ENCODE measurements around the gene TGFBR3. TPM values are rescaled to one million over a fixed set of nuclear protein-coding genes. Genes with fewer than 3 reads are reported as not detected.

TGFBR3 gene
- total and polyA plus RNA-seq, 2 of the 4 experiments (the other 2 are of a cell fraction) = 3.0 to 11.3 TPM

DNA sequence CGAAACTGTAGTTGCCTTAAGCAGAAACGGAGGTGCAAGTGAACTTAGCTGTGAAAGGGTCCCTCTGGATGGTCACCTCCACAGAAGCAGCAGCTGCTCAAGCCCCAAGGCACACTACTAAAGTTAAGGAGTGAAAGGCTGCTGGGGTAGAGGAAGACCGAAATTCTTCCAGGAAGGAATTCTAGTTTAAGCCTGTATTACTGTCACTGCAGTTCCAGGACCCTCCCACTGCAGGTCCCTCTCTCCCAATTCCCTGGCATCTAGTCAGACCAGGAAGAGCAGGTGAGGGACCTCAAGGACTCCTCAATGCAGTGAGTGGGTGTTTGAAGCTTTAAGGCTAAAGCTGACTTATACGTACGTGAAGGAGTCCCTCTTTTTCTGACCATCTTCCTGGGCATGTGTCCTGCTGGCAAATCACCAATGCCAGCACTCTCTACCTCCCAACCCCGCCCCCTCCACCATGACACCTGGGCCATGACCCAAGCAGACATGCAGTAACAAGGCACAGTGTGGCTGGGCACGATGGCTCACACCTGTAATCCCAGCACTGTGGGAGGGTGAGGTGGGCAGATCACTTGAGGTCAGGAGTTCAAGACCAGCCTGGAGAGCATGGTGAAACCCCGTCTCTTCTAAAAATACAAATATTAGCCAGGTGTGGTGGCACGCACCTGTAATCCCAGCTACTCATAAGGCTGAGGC lies 57.2 kb downstream of the TGFBR3 start:
- TF ChIP-seq MXI1 (IDR thresholded peaks at IDR 0.05; ENCODE audit: borderline replicate concordance, low read depth, low read length) (no peak), NFE2L2 (IDR thresholded peaks at IDR 0.05; ENCODE audit: low read depth, low read length) (no peak), RCOR1 (IDR thresholded peaks at IDR 0.05; ENCODE audit: insufficient replicate concordance, low read length) (no peak), CHD1 (IDR thresholded peaks at IDR 0.05; ENCODE audit: low read depth, low read length) (no peak), SMC3 (IDR thresholded peaks at IDR 0.05; ENCODE audit: low read depth, low read length) (no peak), MAFK (IDR thresholded peaks at IDR 0.05; ENCODE audit: low read depth, low read length) (no peak), USF2 (IDR thresholded peaks at IDR 0.05; ENCODE audit: low read depth, low read length) (no peak), MAZ (IDR thresholded peaks at IDR 0.05; ENCODE audit: borderline replicate concordance, low read depth, low read length) (no peak), BHLHE40 (IDR thresholded peaks at IDR 0.05; ENCODE audit: low read depth, low read length) (no peak), CEBPB (IDR thresholded peaks at IDR 0.05; ENCODE audit: low read depth, low read length) (no peak), POLR2A (IDR thresholded peaks at IDR 0.05; ENCODE audit: low read depth, low read length) (no peak), RAD21 (IDR thresholded peaks at IDR 0.05; ENCODE audit: low read length) (no peak), FOS (IDR thresholded peaks at IDR 0.05; ENCODE audit: low read depth, low read length) (no peak), RFX5 (IDR thresholded peaks at IDR 0.05; ENCODE audit: low read depth, low read length) (no peak)
- TF ChIP-seq, protein P1, sequence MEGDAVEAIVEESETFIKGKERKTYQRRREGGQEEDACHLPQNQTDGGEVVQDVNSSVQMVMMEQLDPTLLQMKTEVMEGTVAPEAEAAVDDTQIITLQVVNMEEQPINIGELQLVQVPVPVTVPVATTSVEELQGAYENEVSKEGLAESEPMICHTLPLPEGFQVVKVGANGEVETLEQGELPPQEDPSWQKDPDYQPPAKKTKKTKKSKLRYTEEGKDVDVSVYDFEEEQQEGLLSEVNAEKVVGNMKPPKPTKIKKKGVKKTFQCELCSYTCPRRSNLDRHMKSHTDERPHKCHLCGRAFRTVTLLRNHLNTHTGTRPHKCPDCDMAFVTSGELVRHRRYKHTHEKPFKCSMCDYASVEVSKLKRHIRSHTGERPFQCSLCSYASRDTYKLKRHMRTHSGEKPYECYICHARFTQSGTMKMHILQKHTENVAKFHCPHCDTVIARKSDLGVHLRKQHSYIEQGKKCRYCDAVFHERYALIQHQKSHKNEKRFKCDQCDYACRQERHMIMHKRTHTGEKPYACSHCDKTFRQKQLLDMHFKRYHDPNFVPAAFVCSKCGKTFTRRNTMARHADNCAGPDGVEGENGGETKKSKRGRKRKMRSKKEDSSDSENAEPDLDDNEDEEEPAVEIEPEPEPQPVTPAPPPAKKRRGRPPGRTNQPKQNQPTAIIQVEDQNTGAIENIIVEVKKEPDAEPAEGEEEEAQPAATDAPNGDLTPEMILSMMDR (conservative IDR thresholded peaks at IDR 0.05; ENCODE audit: low read depth, low read length) = no peak
- TF ChIP-seq, protein P2, sequence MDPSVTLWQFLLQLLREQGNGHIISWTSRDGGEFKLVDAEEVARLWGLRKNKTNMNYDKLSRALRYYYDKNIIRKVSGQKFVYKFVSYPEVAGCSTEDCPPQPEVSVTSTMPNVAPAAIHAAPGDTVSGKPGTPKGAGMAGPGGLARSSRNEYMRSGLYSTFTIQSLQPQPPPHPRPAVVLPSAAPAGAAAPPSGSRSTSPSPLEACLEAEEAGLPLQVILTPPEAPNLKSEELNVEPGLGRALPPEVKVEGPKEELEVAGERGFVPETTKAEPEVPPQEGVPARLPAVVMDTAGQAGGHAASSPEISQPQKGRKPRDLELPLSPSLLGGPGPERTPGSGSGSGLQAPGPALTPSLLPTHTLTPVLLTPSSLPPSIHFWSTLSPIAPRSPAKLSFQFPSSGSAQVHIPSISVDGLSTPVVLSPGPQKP (IDR thresholded peaks at IDR 0.05; ENCODE audit: borderline replicate concordance, low read depth, low read length) = no peak
- DNase-seq (no peak), ATAC-seq (ENCODE audit: low read depth) (no peak)
- H3K9me1 ChIP-seq (ENCODE audit: insufficient read depth, low read length) = peaks cover 9% of the 10 kb centered on the region; the same call in 1 of the 2 replicates
- no peak overlapping the region for H3K14ac ChIP-seq (replicated peaks; ENCODE audit: low read depth, low read length)
- H3K27me3 ChIP-seq (ENCODE audit: control insufficient read depth, insufficient read depth, low read length) = no peaks in the 10 kb centered on the region
- WGBS, 2 experiments (ENCODE audit: extremely low coverage in 2 of 2, insufficient read length in 1 of 2) = 100% methylated on average over 2 of the region's 9 CpGs; no CpG with 5 or more reads in 1 of the 2 experiments
- no peak overlapping the region for H2BK5ac ChIP-seq (ENCODE audit: low read depth, low read length, poor library complexity, severe bottlenecking)
- H3K4me2 ChIP-seq (ENCODE audit: low read depth, low read length) = no peak overlapping the region
- H2AK9ac ChIP-seq (replicated peaks; ENCODE audit: low read depth, low read length, poor library complexity) = no peak overlapping the region
- dilution Hi-C loops (cut with HindIII; ENCODE audit: low sequenced_read_pairs, unreplicated experiment) = no loop called here
- no peak overlapping the region for H3K18ac ChIP-seq (ENCODE audit: low read depth, low read length)
- H3K4me3 ChIP-seq (ENCODE audit: insufficient read depth, low read depth, low read length) = no peak overlapping the region
- H4K8ac ChIP-seq (ENCODE audit: low read depth in 2 of 2, low read length in 2 of 2) = no peak overlapping the region
- H2BK20ac ChIP-seq (ENCODE audit: low read depth, low read length) = no peak overlapping the region
- no peak overlapping the region for H3K9ac ChIP-seq (ENCODE audit: low read depth, low read length)
- H4K5ac ChIP-seq (ENCODE audit: low read depth, low read length) = no peak overlapping the region
- no peak overlapping the region for H4K91ac ChIP-seq (ENCODE audit: insufficient read depth, low read depth, low read length)
- H2AFZ ChIP-seq (replicated peaks; ENCODE audit: low read length, poor library complexity) = no peak overlapping the region
- no peak overlapping the region for H3K27ac ChIP-seq (ENCODE audit: insufficient read depth, low read length)
- no peaks in the 10 kb centered on the region for H3K9me3 ChIP-seq (ENCODE audit: control insufficient read depth, insufficient read depth, low read length)
- H3K79me1 ChIP-seq (ENCODE audit: low read depth in 1 of 2, low read length in 2 of 2) = peaks cover 3 to 17% of the 10 kb centered on the region in 2 experiments; a peak in 2 of 4 replicates
- ChIA-PET CTCF (interaction anchor here (0.7 kb wide), 1 partner anchor 16 kb away, joined by 3 read pairs; no protein-coding TSS in a partner anchor), POLR2A (ENCODE audit: unreplicated experiment) (no interaction called here)
- no peak overlapping the region for H2BK15ac ChIP-seq (ENCODE audit: low read depth, low read length)
- peak overlapping the region; percentile 22; the same call in 1 of the 2 replicates for H2AK5ac ChIP-seq (ENCODE audit: low read depth, low read length)
- H3K4ac ChIP-seq (ENCODE audit: low read depth, low read length) = no peak overlapping the region
- H2BK120ac ChIP-seq (ENCODE audit: low read depth, low read length) = no peak overlapping the region
- no peaks in the 10 kb centered on the region for H3K36me3 ChIP-seq (ENCODE audit: control insufficient read depth, insufficient read depth, low read length)
- H4K20me1 ChIP-seq (ENCODE audit: insufficient read depth, low read length) = no peaks in the 10 kb centered on the region
- no TSS peak for BruUV-seq (replicated peaks)
- H3K4me1 ChIP-seq (ENCODE audit: control insufficient read depth, insufficient read depth, low read length) = peaks cover 9% of the 10 kb centered on the region
- no peak overlapping the region for H3K56ac ChIP-seq (ENCODE audit: extremely low read depth, insufficient read depth, low read length)
- no peak overlapping the region; the same call in 1 of the 2 replicates for H3K23ac ChIP-seq (ENCODE audit: low read depth, low read length)
- in situ Hi-C loops (cut with MboI; ENCODE audit: low sequenced_read_pairs) = no loop called here
- intact Hi-C loops (cut with micrococcal nuclease) = no loop called here
